AG04449 (cell line): ENCODE measurements around the gene CPVL.

Experiments
- CTCF ChIA-PET: fragments of 350-600 bp; formaldehyde crosslinking; extraction: SDS; loops from one replicate; lab custom pipeline; 2021; ENCODE audit warnings: antibody characterized with exemption; lab: Yijun Ruan, JAX
- POLR2A ChIA-PET: fragments of 400-600, 350-600 bp; formaldehyde crosslinking; extraction: SDS; loops from one replicate; lab custom pipeline; 2020; ENCODE audit warnings: antibody characterized with exemption, inconsistent platforms; lab: Yijun Ruan, JAX
- DNase-seq: peaks from one replicate; pipeline ENCODE4 v3.0.0-alpha.2; 2010; ENCODE audit warnings: low read depth, low spot score
- H3K4me3 ChIP-seq: 2 replicates; pipeline ENCODE4 v1.5.1; 2011; ENCODE audit warnings: low read depth, mild to moderate bottlenecking, control low read depth, low read length
- CTCF ChIP-seq: IDR thresholded peaks from one replicate; pipeline ENCODE4 v1.5.1; 2011; ENCODE audit warnings: mild to moderate bottlenecking, moderate library complexity, low read length, control low read depth, inconsistent platforms; ENCODE audit not compliant: insufficient read depth; ENCODE audit errors: missing control alignments

Gene CPVL

GRCh38 chr7:29140873-29141468 lies 5.4 kb downstream of the CPVL start:
- TF ChIP-seq CTCF = no peak
- ChIA-PET CTCF (interaction anchor here (1.9 kb wide), 1 partner anchor 34 kb away, joined by 7 read pairs; no protein-coding TSS in a partner anchor), POLR2A (no interaction called here)
- DNase-seq = no peak
- H3K4me3 ChIP-seq = no peak overlapping the region

GRCh38 chr7:29139796-29140195 lies 6.5 kb downstream of the CPVL start:
- TF ChIP-seq CTCF = no peak
- CTCF ChIA-PET = no interaction called here
- H3K4me3 ChIP-seq = no peak overlapping the region
- DNase-seq = no peak
- POLR2A ChIA-PET = no interaction called here

GRCh38 chr7:29139191-29139590 lies 7.1 kb downstream of the CPVL start:
- no peak for TF ChIP-seq CTCF
- ChIA-PET CTCF (no interaction called here), POLR2A (no interaction called here)
- no peak for DNase-seq
- H3K4me3 ChIP-seq = no peak overlapping the region

- ChIA-PET POLR2A (no interaction called here), CTCF (no interaction called here)
- H3K4me3 ChIP-seq = no peak overlapping the region
- no peak for TF ChIP-seq CTCF
- DNase-seq = no peak
Measured at GRCh38 chr7:29138588-29138987, 7.7 kb downstream of the CPVL start.

GRCh38 chr7:29135846-29136245 lies 10.5 kb downstream of the CPVL start:
- no peak for DNase-seq
- TF ChIP-seq CTCF = no peak
- ChIA-PET POLR2A (no interaction called here), CTCF (no interaction called here)
- H3K4me3 ChIP-seq = no peak overlapping the region

- ChIA-PET CTCF (interaction anchor here (0.9 kb wide), 1 partner anchor 212 kb away, joined by 3 read pairs; no protein-coding TSS in a partner anchor), POLR2A (no interaction called here)
- TF ChIP-seq CTCF = no peak
- DNase-seq = no peak
- no peak overlapping the region for H3K4me3 ChIP-seq
Measured at GRCh38 chr7:29132980-29133379, 13.4 kb downstream of the CPVL start.
